DMS114 treated with DMSO at 0.1 percent for 48 hours (cell line): ENCODE results near the gene GPS2.

Experiments used
- DNase-seq: peaks from one replicate; lab custom pipeline; 2025; ENCODE audit not compliant: unreplicated experiment; lab: John Stamatoyannopoulos, UW

GPS2 gene, protein sequence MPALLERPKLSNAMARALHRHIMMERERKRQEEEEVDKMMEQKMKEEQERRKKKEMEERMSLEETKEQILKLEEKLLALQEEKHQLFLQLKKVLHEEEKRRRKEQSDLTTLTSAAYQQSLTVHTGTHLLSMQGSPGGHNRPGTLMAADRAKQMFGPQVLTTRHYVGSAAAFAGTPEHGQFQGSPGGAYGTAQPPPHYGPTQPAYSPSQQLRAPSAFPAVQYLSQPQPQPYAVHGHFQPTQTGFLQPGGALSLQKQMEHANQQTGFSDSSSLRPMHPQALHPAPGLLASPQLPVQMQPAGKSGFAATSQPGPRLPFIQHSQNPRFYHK

DNA sequence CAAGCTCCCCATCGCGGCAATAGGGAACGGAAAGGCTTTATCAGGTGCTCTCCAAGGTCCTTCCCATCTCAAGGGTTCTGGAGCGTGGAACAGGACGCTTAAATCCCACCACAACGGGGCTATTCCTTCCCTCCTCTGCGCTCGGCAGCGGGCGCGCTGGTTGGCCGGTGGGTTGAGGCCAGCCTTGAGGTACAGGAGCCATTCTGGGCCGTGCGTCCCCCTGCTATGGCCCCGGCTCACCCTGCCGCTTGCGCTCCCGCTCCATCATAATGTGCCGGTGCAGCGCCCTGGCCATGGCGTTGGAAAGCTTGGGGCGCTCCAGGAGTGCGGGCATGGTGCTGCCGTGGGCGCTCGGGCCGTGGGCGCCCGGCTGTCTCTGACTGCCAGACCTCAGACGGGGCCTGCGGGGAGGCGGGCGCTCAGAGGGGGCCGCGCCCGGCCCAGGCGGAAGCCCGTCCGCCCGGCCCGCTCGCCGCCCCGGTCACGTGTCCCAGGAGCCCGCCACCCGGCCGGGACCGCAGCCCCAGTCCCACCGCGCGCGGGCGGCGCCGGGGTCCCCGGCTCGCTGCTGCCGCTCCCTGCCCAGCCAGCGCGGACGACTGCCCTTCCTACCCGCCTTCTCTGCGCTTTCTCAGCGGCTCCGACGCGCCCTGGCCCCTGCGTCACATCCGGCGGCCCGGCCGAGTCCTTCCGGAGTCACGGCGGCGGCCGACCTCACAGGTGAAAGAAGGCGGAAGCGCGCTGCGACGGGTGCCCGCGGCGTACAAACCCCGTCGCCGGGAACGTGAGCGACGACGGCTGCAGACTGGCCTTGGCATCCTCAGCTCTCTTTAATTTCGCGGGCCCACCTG, at the start of gene GPS2:
Gene GPS2, minus strand, starts transcription at position 642 of the 851 bp plus-strand sequence. Its CDS starts 308 bp downstream, at position 334.
- peak; percentile 59 for DNase-seq

GRCh38 chr17:7363311-7363710, 48.2 kb upstream of the GPS2 start:
- DNase-seq, result no peak

- DNase-seq, result no peak
These were observed 46.7 kb upstream of the GPS2 start for GRCh38 chr17:7361906-7362305.

GRCh38 chr17:7357381-7357780, 42.2 kb upstream of the GPS2 start:
- no peak for DNase-seq

- DNase-seq, result no peak
These were observed 41.6 kb upstream of the GPS2 start for GRCh38 chr17:7356756-7357155.

- DNase-seq, result peak; percentile 11
These were observed 41.0 kb upstream of the GPS2 start for GRCh38 chr17:7356072-7356549.

DNA sequence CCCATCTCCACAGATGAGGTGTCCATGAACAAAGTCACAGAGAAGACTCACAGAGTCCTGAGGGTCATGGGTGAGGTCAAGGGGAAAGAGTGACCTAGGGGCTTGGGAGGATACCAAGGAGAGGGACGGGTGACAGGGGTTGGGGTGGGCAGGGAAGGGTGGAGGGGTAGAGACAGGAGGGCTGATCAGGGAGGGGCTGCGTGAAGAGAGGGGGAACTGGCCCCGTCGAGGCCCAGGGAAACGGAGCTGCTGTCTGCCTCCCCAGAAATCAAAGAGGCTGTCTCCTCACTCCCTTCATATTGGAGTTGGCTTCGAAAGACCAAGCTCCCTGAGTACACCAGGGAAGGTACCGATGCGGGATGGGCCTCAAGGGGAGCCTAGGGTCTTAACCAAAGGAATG, 40.4 kb upstream of the GPS2 start:
- DNase-seq, result no peak

GRCh38 chr17:7355053-7355452, 39.9 kb upstream of the GPS2 start, which contains the start of gene TMEM95:
TSS of gene TMEM95 (plus strand) at chr17:7355156. CDS start at chr17:7355205, 49 bp downstream.
- no peak for DNase-seq

- DNase-seq, result no peak
These were observed 39.2 kb upstream of the GPS2 start for GRCh38 chr17:7354262-7354843.

DNA sequence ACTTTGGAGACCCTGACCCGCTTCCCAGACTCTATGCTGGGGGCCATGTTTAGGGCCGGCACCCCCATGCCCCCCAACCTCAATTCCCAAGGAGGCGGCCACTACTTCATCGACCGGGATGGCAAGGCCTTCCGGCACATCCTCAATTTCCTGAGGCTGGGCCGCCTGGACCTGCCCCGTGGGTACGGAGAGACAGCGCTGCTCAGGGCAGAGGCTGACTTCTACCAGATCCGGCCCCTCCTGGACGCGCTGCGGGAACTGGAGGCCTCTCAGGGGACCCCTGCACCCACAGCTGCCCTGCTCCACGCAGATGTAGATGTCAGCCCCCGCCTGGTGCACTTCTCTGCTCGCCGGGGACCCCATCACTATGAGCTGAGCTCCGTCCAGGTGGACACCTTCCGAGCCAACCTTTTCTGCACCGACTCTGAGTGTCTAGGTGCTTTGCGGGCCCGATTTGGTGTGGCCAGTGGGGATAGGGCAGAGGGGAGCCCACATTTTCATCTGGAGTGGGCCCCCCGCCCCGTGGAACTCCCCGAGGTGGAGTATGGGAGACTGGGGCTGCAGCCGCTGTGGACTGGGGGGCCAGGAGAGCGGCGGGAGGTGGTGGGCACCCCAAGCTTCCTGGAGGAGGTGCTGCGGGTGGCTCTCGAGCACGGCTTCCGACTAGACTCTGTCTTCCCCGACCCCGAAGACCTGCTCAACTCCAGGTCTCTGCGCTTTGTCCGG, 37.9 kb upstream of the GPS2 start:
- no peak for DNase-seq

- no peak for DNase-seq
These were observed 37.3 kb upstream of the GPS2 start for GRCh38 chr17:7352503-7352889.

- peak; percentile 63 for DNase-seq
These were observed 36.7 kb upstream of the GPS2 start, which contains the start of gene KCTD11 for GRCh38 chr17:7351665-7352502. TSS of gene KCTD11 (plus strand) at chr17:7352162.

- no peak for DNase-seq
These were observed 33.5 kb upstream of the GPS2 start for GRCh38 chr17:7348478-7349242.

DNA sequence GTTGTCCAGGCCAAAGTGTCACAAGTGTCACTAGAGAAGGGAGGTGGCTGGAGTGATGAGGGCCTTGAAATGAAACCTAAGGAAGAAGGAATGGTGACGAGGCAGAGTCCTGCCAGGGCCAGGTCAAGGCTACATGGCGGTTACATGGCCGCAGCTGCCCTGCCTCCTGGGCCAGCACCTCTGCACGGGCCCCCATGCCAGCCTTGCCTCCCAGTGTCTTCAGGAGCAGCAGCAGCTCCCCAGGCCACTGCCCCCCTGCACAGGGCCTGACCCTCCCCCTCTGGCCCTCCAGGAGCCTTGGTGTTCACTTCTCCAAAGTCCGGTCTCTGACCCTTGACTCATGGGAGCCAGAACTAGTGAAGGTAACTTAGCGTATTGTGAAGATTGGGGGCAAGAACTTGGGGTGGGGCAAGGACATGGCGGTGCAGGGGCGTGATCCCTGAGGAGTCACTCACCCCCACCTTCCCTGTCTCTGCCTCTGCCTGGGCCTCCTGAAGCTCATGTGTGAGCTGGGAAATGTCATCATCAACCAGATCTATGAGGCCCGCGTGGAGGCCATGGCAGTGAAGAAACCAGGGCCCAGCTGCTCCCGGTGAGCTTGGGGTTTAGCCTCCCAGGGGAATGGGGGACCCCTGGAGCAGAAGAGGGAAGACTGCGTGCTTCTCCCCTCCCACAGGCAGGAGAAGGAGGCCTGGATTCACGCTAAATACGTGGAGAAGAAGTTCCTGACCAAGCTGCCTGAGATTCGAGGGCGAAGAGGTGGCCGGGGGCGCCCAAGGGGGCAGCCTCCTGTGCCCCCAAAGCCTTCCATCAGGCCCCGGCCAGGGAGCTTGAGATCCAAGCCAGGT, 32.7 kb upstream of the GPS2 start:
- no peak for DNase-seq

GRCh38 chr17:7346761-7347614, 31.8 kb upstream of the GPS2 start:
- no peak for DNase-seq

DNA sequence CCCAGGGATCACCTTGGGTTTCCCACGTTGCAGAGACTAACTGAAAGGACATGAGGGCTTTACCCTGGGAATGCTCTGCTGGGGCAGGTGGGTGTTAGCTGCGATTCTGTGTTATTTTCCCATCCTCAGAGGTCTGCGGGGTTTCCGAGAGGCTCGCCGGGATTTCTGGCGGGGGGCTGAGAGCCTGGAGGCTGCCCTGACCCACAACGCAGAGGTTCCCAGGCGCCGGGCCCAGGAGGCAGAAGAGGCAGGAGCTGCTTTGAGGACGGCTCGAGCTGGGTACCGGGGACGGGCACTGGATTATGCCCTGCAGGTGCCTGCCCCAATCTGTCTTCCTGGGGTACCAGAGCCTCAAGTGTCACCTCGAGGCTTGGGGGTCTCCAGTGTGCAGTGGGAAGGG, 28.1 kb upstream of the GPS2 start:
- DNase-seq, result no peak

DNA sequence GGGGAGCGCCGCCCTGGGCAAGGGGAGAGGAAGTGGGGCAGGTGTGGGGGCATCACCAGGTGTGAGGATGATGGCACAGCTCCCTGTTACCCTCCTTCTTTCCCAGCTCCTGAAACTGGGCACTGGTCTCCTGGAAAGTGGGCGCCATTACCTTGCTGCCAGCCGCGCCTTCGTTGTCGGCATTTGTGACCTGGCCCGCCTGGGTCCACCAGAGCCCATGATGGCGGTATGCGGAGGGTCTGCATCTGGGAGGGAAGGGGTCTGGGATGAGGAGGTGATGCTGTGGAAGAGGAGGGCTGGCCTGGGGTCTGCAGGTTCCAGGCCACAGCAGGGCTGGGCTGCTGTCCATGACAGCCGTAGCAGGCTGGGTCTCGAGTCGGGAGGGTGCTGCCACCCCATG, 26.7 kb upstream of the GPS2 start:
- no peak for DNase-seq
